Stimulated activated CD4-positive, alpha-beta T cell treated with anti-CD3 and anti-CD28 coated beads, TNF-alpha, amount 100 ng/mL, for 24 hours (primary cell): ENCODE data around the gene SLC4A8.

Experiments used
- DNase-seq, 3 experiments: peaks; one replicate each; pipeline ENCODE4 v3.0.0-alpha.2; 2020; ENCODE audit warnings: low read depth in 3 of 3

Gene SLC4A8

GRCh38 chr12:51395283-51396230 is 29.1 kb upstream of the SLC4A8 start:
- DNase-seq, result peak in 1 of 3 experiments; percentile 16

GRCh38 chr12:51397670-51398069 is 27.0 kb upstream of the SLC4A8 start:
- DNase-seq, result no peak

GRCh38 chr12:51399891-51400290 is 24.7 kb upstream of the SLC4A8 start:
- DNase-seq, result no peak

GRCh38 chr12:51401020-51401419 is 23.6 kb upstream of the SLC4A8 start:
- DNase-seq, result no peak

GRCh38 chr12:51401486-51401885 is 23.1 kb upstream of the SLC4A8 start:
- no peak for DNase-seq

- no peak for DNase-seq
Observed at GRCh38 chr12:51401900-51402299, 22.7 kb upstream of the SLC4A8 start.

- no peak for DNase-seq
Observed at GRCh38 chr12:51403159-51403558, 21.5 kb upstream of the SLC4A8 start.

GRCh38 chr12:51403681-51404136 is 20.9 kb upstream of the SLC4A8 start:
- no peak for DNase-seq

GRCh38 chr12:51404627-51405026 is 20.0 kb upstream of the SLC4A8 start:
- no peak for DNase-seq

GRCh38 chr12:51405801-51406207 is 18.8 kb upstream of the SLC4A8 start:
- DNase-seq, result no peak

GRCh38 chr12:51406290-51406689 is 18.3 kb upstream of the SLC4A8 start:
- DNase-seq, result no peak

- no peak for DNase-seq
Observed at GRCh38 chr12:51406859-51407258, 17.8 kb upstream of the SLC4A8 start.

GRCh38 chr12:51407604-51408003 is 17.0 kb upstream of the SLC4A8 start:
- DNase-seq, result no peak

GRCh38 chr12:51409846-51410245 is 14.8 kb upstream of the SLC4A8 start:
- no peak for DNase-seq

- no peak for DNase-seq
Observed at GRCh38 chr12:51413149-51413548, 11.5 kb upstream of the SLC4A8 start.

- no peak for DNase-seq
Observed at GRCh38 chr12:51413791-51414190, 10.8 kb upstream of the SLC4A8 start.

GRCh38 chr12:51415931-51416330 is 8.7 kb upstream of the SLC4A8 start:
- no peak for DNase-seq

GRCh38 chr12:51417826-51418225 is 6.8 kb upstream of the SLC4A8 start:
- no peak for DNase-seq

- DNase-seq, result no peak
Observed at GRCh38 chr12:51419425-51420193, 5.0 kb upstream of the SLC4A8 start.

- DNase-seq, result peak in 1 of 3 experiments; percentile 20
Observed at GRCh38 chr12:51421266-51421884, 3.3 kb upstream of the SLC4A8 start.

GRCh38 chr12:51424094-51424661 is 453 bp upstream of the SLC4A8 start:
- no peak for DNase-seq

- DNase-seq, result no peak
Observed at GRCh38 chr12:51428256-51428655, 3.6 kb downstream of the SLC4A8 start.
